CD14-positive monocyte (primary cell): ENCODE measurements around the gene RSAD2. TPM values are rescaled to one million over a fixed set of nuclear protein-coding genes. Genes with fewer than 3 reads are reported as not detected.

Source experiments
- DNase-seq, 3 donors: peaks; one replicate each; pipeline ENCODE4 v3.0.0-alpha.2; 2011 to 2022
- H2AFZ ChIP-seq: 2 replicates; pipeline ENCODE4 v1.6.0; 2012; ENCODE audit warnings: mild to moderate bottlenecking, low read depth, low read length, inconsistent platforms; ENCODE audit not compliant: insufficient read depth, poor library complexity, severe bottlenecking
- H3K27ac ChIP-seq, 2 donors: 1 replicate in 1 of 2; 2 replicates in 1 of 2; pipeline ENCODE4 v1.5.1; 2012 to 2013; ENCODE audit warnings: low read length in 2 of 2, control low read depth in 1 of 2, inconsistent platforms in 1 of 2, low read depth in 1 of 2, mild to moderate bottlenecking in 1 of 2
- H3K27me3 ChIP-seq, 2 donors: one replicate each; pipeline versions ENCODE4 v1.6.0 to v1.6.1; 2011 to 2013; ENCODE audit warnings: low read length in 2 of 2; ENCODE audit not compliant: control insufficient read depth in 2 of 2, insufficient read depth in 2 of 2
- H3K36me3 ChIP-seq, 2 donors: replicated peaks in 1 of 2; 1 replicate in 1 of 2; 2 replicates in 1 of 2; pipeline versions ENCODE4 v1.5.1 to v1.6.1; 2012 to 2013; ENCODE audit warnings: low read length in 2 of 2, control low read depth in 1 of 2, inconsistent platforms in 1 of 2, mild to moderate bottlenecking in 1 of 2; ENCODE audit not compliant: insufficient read depth in 2 of 2, control insufficient read depth in 1 of 2
- H3K4me1 ChIP-seq, 2 donors: 1 replicate in 1 of 2; 2 replicates in 1 of 2; pipeline versions ENCODE4 v1.5.1 to v1.6.1; 2012 to 2013; ENCODE audit warnings: low read length in 2 of 2, control low read depth in 1 of 2, inconsistent platforms in 1 of 2, mild to moderate bottlenecking in 1 of 2, moderate library complexity in 1 of 2; ENCODE audit not compliant: insufficient read depth in 2 of 2, control insufficient read depth in 1 of 2
- H3K4me2 ChIP-seq: replicated peaks from 2 replicates; pipeline ENCODE3; 2012; ENCODE audit warnings: low read length, moderate library complexity, mild to moderate bottlenecking; ENCODE audit not compliant: poor library complexity, severe bottlenecking; ENCODE audit errors: extremely low read depth
- H3K4me3 ChIP-seq, 3 experiments: fragments of 200-600 bp in 1 of 3; sonication (generic) in 1 of 3; replicated peaks in 1 of 3; 1 replicate in 2 of 3; 2 replicates in 1 of 3; pipeline ENCODE4 v1.5.1; 2011 to 2013; ENCODE audit warnings: low read length in 3 of 3, mild to moderate bottlenecking in 3 of 3, control low read depth in 2 of 3, low read depth in 2 of 3, inconsistent platforms in 1 of 3, moderate library complexity in 1 of 3
- H3K79me2 ChIP-seq: 2 replicates; pipeline ENCODE4 v1.6.0; 2012; ENCODE audit warnings: mild to moderate bottlenecking, control low read depth, inconsistent platforms, low read length, moderate library complexity; ENCODE audit not compliant: insufficient read depth
- H3K9ac ChIP-seq: 2 replicates; pipeline ENCODE4 v1.6.0; 2017; ENCODE audit warnings: low read length, mild to moderate bottlenecking; ENCODE audit not compliant: insufficient read depth, poor library complexity, severe bottlenecking
- H3K9me3 ChIP-seq, 2 donors: replicated peaks in 1 of 2; 1 replicate in 1 of 2; 2 replicates in 1 of 2; pipeline versions ENCODE4 v1.5.1 to v1.6.1; 2012 to 2013; ENCODE audit warnings: low read length in 2 of 2, control low read depth in 1 of 2; ENCODE audit not compliant: control insufficient read depth in 1 of 2, insufficient read depth in 1 of 2
- H4K20me1 ChIP-seq: 2 replicates; pipeline ENCODE4 v1.6.0; 2012; ENCODE audit warnings: mild to moderate bottlenecking, low read length, control low read depth, moderate library complexity; ENCODE audit not compliant: insufficient read depth
- H3K27ac Mint-ChIP-seq, 7 donors: one replicate each; pipeline ENCODE4 v1.8.0; 2020; ENCODE audit warnings: mild to moderate bottlenecking in 7 of 7, mixed read lengths in 7 of 7, moderate library complexity in 6 of 7, inconsistent platforms in 2 of 7
- H3K27me3 Mint-ChIP-seq, 3 donors: one replicate each; pipeline ENCODE4 v1.8.0; 2021 to 2022; ENCODE audit warnings: low read depth in 3 of 3, mild to moderate bottlenecking in 3 of 3, mixed read lengths in 3 of 3, moderate library complexity in 3 of 3, inconsistent platforms in 1 of 3
- H3K36me3 Mint-ChIP-seq, 2 donors: one replicate each; pipeline ENCODE4 v1.8.0; 2020; ENCODE audit warnings: mixed read lengths in 2 of 2, inconsistent platforms in 1 of 2, mild to moderate bottlenecking in 1 of 2
- H3K4me1 Mint-ChIP-seq: one replicate; pipeline ENCODE4 v1.8.0; 2020; ENCODE audit warnings: mild to moderate bottlenecking, mixed read lengths
- H3K4me3 Mint-ChIP-seq, 2 donors: one replicate each; pipeline ENCODE4 v1.8.0; 2020; ENCODE audit warnings: mild to moderate bottlenecking in 2 of 2, mixed read lengths in 2 of 2, moderate library complexity in 1 of 2
- H3K9me3 Mint-ChIP-seq, 7 donors: one replicate each; pipeline ENCODE4 v1.8.0; 2020 to 2022; ENCODE audit warnings: mixed read lengths in 7 of 7, mild to moderate bottlenecking in 6 of 7, moderate library complexity in 6 of 7, inconsistent platforms in 2 of 7
- WGBS: methylation state at CpG from one replicate; pipeline ENCODE4 v1.1.5; 2013; ENCODE audit warnings: missing lambda C conversion rate; ENCODE audit not compliant: insufficient coverage; 5-methylcytosine and 5-hydroxymethylcytosine counted together
- intact Hi-C, 2 donors: fragments of 100-400 bp; cut with micrococcal nuclease; formaldehyde crosslinking; loops; one replicate each; pipeline versions ENCODE4 v1.15.0 to v1.15.1; 2023
- polyA plus RNA-seq, 3 donors: library from polyadenylated mRNA; depleted of rRNA in 1 of 3; unstranded in 2 of 3; stranded (reverse) in 1 of 3; fragments of 300-500 nt in 2 of 3; fragments of >200 nt in 1 of 3; fragmentation: Illumina TruSeq in 2 of 3; gene quantifications; 1 replicate in 2 of 3; 2 replicates in 1 of 3; pipeline ENCODE4 v1.2.3, GENCODE V29; 2012 to 2021
- TF ChIP-seq, protein P1 (sequence below): fragments of 200-600 bp; IDR thresholded peaks from one replicate; pipeline ENCODE4 v1.8.0; 2022; ENCODE audit warnings: antibody characterized with exemption, mild to moderate bottlenecking

RSAD2 gene
- polyA plus RNA-seq, 3 donors, result 6.0 to 12.6 (median 10.3) TPM

DNA sequence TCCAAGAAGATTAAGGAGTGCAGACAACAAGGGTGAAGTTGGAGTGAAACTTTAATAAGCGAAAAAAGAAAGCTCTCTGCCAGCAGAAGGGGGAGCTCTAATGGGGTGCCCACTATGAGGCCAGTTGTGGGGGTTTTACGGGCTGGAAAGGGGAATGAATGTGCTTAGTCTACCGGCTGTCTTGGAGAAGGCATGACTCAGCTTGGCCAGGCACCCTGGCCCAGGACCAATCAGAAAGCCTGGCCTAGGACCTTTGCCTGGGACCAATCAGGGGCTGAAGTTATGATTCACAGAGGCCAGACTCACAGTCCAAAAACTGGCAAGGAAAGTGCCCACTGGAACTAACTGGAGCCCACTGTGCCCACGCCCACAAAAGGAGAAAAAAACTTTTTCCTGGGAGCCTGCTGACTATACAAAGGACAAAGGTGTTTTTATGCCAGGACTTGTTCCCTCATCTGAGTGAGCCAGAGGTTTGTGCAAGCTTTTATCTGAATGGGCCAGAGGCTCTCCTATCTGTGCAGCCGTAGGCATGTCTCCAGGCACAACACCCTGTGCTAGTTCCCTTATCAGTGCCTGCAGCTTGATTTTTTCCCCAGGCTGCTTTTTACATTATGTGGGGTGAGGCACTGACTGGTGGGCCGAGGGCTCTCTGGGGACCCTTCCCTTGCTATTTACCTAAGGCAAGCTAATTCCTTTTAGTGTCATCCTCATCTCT is 30.5 kb upstream of the RSAD2 start:
- no peak overlapping the region for H3K4me3 Mint-ChIP-seq
- no peaks in the 10 kb centered on the region for H3K27me3 Mint-ChIP-seq
- H4K20me1 ChIP-seq, result no peaks in the 10 kb centered on the region
- no peaks in the 10 kb centered on the region for H3K4me1 ChIP-seq
- peaks cover 57 to 74% (median 60%) of the 10 kb centered on the region in 7 donors for H3K9me3 Mint-ChIP-seq
- peaks cover 57 to 69% of the 10 kb centered on the region in 2 donors for H3K36me3 Mint-ChIP-seq
- intact Hi-C loops, result no loop called here
- no peaks in the 10 kb centered on the region for H3K27me3 ChIP-seq
- no peak for DNase-seq
- H3K27ac Mint-ChIP-seq, result peak overlapping the region in 1 of 7 donors; percentile 50
- H3K9me3 ChIP-seq, result peaks cover 63 to 75% of the 10 kb centered on the region in 2 donors
- no peaks in the 10 kb centered on the region for H3K4me1 Mint-ChIP-seq
- peaks cover 51 to 74% of the 10 kb centered on the region in 2 donors for H3K36me3 ChIP-seq
- H3K27ac ChIP-seq, result no peak overlapping the region
- H2AFZ ChIP-seq, result no peak overlapping the region
- TF ChIP-seq, protein P1, sequence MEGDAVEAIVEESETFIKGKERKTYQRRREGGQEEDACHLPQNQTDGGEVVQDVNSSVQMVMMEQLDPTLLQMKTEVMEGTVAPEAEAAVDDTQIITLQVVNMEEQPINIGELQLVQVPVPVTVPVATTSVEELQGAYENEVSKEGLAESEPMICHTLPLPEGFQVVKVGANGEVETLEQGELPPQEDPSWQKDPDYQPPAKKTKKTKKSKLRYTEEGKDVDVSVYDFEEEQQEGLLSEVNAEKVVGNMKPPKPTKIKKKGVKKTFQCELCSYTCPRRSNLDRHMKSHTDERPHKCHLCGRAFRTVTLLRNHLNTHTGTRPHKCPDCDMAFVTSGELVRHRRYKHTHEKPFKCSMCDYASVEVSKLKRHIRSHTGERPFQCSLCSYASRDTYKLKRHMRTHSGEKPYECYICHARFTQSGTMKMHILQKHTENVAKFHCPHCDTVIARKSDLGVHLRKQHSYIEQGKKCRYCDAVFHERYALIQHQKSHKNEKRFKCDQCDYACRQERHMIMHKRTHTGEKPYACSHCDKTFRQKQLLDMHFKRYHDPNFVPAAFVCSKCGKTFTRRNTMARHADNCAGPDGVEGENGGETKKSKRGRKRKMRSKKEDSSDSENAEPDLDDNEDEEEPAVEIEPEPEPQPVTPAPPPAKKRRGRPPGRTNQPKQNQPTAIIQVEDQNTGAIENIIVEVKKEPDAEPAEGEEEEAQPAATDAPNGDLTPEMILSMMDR, result no peak
- H3K79me2 ChIP-seq, result no peaks in the 10 kb centered on the region
- no peak overlapping the region for H3K4me2 ChIP-seq
- 95% methylated on average over 4 of the region's 6 CpGs for WGBS
- no peak overlapping the region for H3K4me3 ChIP-seq
- H3K9ac ChIP-seq, result no peak overlapping the region

DNA sequence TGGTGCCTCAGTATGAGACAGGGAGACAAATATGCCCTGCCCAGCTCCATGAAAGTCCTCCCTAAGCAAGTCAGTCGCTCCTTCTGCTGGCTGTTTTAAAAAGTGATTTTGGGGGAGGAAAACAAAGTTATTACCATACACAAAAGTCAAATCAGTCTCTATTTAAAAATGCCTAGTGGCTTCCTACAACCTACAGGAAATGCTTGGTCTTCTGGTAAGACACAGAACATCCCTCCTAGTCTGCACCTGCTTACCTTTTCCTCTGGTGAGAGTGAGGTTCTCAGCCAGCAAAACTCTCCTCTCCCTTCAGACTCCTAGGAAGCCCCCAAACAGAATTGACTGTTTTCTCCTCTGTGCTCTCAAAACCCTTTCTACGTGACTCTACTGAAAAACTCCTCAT is 25.4 kb upstream of the RSAD2 start:
- peaks cover 21 to 24% of the 10 kb centered on the region in 2 donors for H3K9me3 ChIP-seq
- H2AFZ ChIP-seq, result no peak overlapping the region
- intact Hi-C loops, result no loop called here
- Mint-ChIP-seq H3K4me1 (peaks cover 8% of the 10 kb centered on the region), H3K4me3 (no peak overlapping the region), H3K27ac (no peak overlapping the region), H3K27me3 (no peaks in the 10 kb centered on the region), H3K9me3 (peaks cover 12 to 26% (median 20%) of the 10 kb centered on the region in 7 donors), H3K36me3 (peaks cover 80 to 88% of the 10 kb centered on the region in 2 donors)
- H3K9ac ChIP-seq, result no peak overlapping the region
- no peak overlapping the region for H3K4me3 ChIP-seq
- peaks cover 74 to 99% of the 10 kb centered on the region in 2 donors for H3K36me3 ChIP-seq
- no CpG with 5 or more reads among the region's 2 CpGs for WGBS
- TF ChIP-seq, protein P1, result no peak
- no peaks in the 10 kb centered on the region for H3K27me3 ChIP-seq
- H3K79me2 ChIP-seq, result no peaks in the 10 kb centered on the region
- no peak overlapping the region for H3K4me2 ChIP-seq
- H3K27ac ChIP-seq, result no peak overlapping the region
- DNase-seq, result no peak
- no peaks in the 10 kb centered on the region for H4K20me1 ChIP-seq
- H3K4me1 ChIP-seq, result peaks cover 0 to 5% of the 10 kb centered on the region in 2 donors
